ENCODE measurements around the gene ANKFN1.

Gene ANKFN1

GRCh38 chr17:56441308-56441707 is 288.0 kb downstream of the ANKFN1 start:
- in situ Hi-C loops (cut with HindIII; ENCODE audit: low sequenced_read_pairs): no loop called here
- peak; percentile 16 for DNase-seq (ENCODE audit: low read depth, low spot score)
- H3K4me3 ChIP-seq (ENCODE audit: low read depth, low read length): no peak overlapping the region
- TF ChIP-seq, protein P1, sequence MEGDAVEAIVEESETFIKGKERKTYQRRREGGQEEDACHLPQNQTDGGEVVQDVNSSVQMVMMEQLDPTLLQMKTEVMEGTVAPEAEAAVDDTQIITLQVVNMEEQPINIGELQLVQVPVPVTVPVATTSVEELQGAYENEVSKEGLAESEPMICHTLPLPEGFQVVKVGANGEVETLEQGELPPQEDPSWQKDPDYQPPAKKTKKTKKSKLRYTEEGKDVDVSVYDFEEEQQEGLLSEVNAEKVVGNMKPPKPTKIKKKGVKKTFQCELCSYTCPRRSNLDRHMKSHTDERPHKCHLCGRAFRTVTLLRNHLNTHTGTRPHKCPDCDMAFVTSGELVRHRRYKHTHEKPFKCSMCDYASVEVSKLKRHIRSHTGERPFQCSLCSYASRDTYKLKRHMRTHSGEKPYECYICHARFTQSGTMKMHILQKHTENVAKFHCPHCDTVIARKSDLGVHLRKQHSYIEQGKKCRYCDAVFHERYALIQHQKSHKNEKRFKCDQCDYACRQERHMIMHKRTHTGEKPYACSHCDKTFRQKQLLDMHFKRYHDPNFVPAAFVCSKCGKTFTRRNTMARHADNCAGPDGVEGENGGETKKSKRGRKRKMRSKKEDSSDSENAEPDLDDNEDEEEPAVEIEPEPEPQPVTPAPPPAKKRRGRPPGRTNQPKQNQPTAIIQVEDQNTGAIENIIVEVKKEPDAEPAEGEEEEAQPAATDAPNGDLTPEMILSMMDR (IDR thresholded peaks at IDR 0.05; ENCODE audit: low read depth, low read length): no peak

DNA sequence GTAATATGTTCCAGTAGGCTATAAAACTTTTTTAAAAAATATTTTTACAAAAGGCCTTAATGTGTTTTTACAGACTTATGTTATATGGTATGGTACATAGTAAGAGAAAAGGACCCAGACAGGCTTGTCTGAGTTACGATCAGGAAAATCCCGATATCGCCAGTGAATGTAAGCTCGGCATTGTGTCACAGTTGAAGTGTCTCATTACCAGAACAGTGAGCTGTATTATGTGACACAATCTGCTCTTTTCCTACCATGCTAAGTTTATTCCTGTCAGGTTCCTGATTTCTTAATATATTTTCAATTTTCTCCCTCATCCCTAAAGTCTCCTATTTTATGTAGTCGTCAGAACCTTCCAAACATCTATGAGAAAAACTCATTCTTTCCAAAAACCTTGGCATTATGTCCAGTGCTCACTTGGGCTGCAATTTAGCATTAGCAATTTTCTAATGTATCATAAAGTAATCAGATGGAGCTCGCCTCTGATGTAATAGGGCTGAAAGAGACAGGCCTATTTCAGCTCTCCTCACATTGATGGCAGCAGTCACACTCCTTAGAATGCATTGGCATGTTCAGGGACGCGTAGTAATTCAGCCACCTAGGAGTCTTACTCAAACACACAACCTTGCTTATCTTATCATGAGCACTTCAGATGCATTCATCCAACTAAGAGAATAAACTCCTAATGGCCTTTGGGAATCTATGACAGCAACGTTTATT is 292.6 kb downstream of the ANKFN1 start:
- TF ChIP-seq, protein P1 (IDR thresholded peaks at IDR 0.05; ENCODE audit: low read depth, low read length): no peak
- DNase-seq (ENCODE audit: low read depth, low spot score): no peak
- no peak overlapping the region for H3K4me3 ChIP-seq (ENCODE audit: low read depth, low read length)
- in situ Hi-C loops (cut with HindIII; ENCODE audit: low sequenced_read_pairs): no loop called here

DNA sequence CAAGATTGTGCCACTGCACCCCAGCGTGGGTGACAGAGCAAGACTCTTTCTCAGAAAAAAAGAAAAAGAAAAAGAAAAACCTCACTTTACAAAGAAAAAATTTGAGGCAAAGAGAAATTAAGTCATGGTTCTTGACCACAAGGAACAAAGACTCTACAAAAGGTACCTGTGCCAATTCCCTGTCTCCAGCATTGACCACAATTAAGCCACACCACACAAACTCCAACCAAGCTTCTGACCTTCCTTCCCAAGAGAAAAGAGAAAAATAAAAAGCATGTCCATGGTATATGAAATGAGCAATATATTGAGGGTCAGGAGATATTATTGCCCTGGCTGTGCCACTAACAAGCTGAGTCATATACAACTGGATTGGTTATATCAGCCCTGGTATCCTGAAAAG is 293.9 kb downstream of the ANKFN1 start:
- in situ Hi-C loops (cut with HindIII; ENCODE audit: low sequenced_read_pairs): no loop called here
- TF ChIP-seq, protein P1 (IDR thresholded peaks at IDR 0.05; ENCODE audit: low read depth, low read length): no peak
- peak; percentile 14 for DNase-seq (ENCODE audit: low read depth, low spot score)
- H3K4me3 ChIP-seq (ENCODE audit: low read depth, low read length): no peak overlapping the region

DNA sequence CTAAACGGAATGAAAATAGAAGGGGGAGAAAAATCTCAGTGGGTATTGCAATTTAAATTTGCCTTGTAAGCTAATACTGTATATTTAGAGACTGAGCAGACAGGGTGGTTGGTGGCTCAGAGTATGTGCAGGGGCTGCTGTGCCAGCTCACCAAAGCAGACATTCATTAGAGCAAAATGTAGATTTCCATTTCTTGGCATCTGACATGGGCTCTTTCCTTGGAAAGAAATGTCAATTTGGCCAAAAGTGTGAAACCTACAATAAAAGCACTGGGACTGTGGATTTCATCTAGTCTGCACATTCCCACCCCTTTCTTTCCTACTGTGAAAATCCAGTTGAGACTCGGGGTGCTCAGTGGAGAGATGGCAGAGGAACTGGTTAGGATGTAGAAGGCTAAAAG is 295.1 kb downstream of the ANKFN1 start:
- TF ChIP-seq, protein P1 (IDR thresholded peaks at IDR 0.05; ENCODE audit: low read depth, low read length): no peak

DNA sequence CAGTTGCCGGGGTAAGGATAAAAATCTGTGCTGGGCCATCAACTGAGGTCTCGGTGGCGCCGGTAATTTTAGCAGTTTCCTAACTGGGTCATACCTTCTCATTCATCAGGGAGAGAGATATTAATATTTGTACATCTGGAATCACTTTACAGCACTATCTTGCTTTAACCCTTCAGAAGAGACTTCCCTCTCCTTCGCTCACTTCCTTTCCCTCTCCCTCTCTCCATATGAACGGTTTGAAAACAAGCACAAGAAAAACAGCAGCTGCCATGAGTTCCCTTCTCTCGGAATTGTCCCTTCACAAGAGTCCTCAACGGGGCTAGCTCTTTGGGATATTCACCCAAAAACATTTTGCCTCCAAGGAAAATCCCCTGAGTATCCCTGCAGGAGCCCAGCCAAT is 295.9 kb downstream of the ANKFN1 start:
- in situ Hi-C loops (cut with HindIII; ENCODE audit: low sequenced_read_pairs): no loop called here
- no peak overlapping the region for H3K4me3 ChIP-seq (ENCODE audit: low read depth, low read length)
- TF ChIP-seq, protein P1 (IDR thresholded peaks at IDR 0.05; ENCODE audit: low read depth, low read length): no peak
- DNase-seq (ENCODE audit: low read depth, low spot score): no peak

More for the DNA sequence above, 295.1 kb downstream of the ANKFN1 start:
- DNase-seq (ENCODE audit: low read depth, low spot score): no peak
- no peak overlapping the region for H3K4me3 ChIP-seq (ENCODE audit: low read depth, low read length)
- in situ Hi-C loops (cut with HindIII; ENCODE audit: low sequenced_read_pairs): no loop called here

GRCh38 chr17:56451629-56452028 is 298.4 kb downstream of the ANKFN1 start:
- in situ Hi-C loops (cut with HindIII; ENCODE audit: low sequenced_read_pairs): no loop called here
- H3K4me3 ChIP-seq (ENCODE audit: low read depth, low read length): no peak overlapping the region
- TF ChIP-seq, protein P1 (IDR thresholded peaks at IDR 0.05; ENCODE audit: low read depth, low read length): no peak
- DNase-seq (ENCODE audit: low read depth, low spot score): no peak

All from astrocyte of the spinal cord (primary cell).